ENCODE measurements around the gene FKBP5. TPM values are rescaled to one million over a fixed set of nuclear protein-coding genes. Genes with fewer than 3 reads are reported as not detected.
A peak's percentile ranks its signal among the peaks of the same experiment; 100 is the strongest.

The FKBP5 gene
- total RNA-seq, 1 donor from 2014 or later = 4.6 TPM

DNA sequence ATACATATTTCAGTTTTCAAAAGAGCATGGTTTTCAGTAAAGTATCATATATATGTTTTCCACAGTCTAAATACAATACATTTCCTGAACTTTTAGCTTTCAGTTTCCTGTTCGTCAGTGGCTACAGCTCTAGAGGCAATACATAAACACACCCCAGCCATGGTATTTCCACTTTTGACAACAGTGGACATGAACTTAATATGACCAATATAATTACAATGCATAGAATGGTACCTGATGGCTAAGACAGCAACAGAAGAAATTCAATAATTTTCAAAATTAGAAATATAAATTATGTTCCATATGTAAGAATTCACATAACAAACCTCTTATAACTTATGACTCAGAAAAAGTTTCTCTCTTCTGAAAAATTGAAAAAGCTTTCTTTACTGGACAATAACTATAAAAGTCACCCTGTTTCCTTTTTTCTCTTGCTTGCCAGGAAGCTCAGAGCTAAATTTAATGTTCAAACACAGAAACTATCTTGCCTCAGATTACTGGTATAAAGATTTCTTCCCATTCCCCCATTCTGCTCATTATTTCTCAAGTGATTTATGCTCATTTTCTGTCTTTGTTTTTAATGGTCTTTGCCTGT lies 19.2 kb downstream of the FKBP5 start:
- no peak overlapping the region for H3K4me3 Mint-ChIP-seq (ENCODE audit: unreplicated experiment)
- Histone ChIP-seq H3K9ac (ENCODE audit: low read length) (peak overlapping the region; percentile 56), H4K20me1 (ENCODE audit: insufficient read depth, low read length) (no peaks in the 10 kb centered on the region), H2AFZ (ENCODE audit: low read depth, low read length) (peak overlapping the region; percentile 6), H3K4me3 (ENCODE audit: insufficient read depth, low read depth, low read length) (peak overlapping the region; percentile 27), H3K4me1 (ENCODE audit: insufficient read depth, low read length) (peaks cover 25% of the 10 kb centered on the region), H3K79me2 (ENCODE audit: insufficient read depth, low read length) (peaks cover 2% of the 10 kb centered on the region), H3K4me2 (ENCODE audit: low read length) (peak overlapping the region; percentile 77), H3K36me3 (ENCODE audit: insufficient read depth, low read length) (no peaks in the 10 kb centered on the region), H3K9me3 (ENCODE audit: insufficient read depth, low read depth, low read length) (no peaks in the 10 kb centered on the region), H3K27me3 (ENCODE audit: insufficient read depth, low read length) (no peaks in the 10 kb centered on the region), H3K27ac (ENCODE audit: low read depth, low read length) (peak overlapping the region; percentile 61)
- FAIRE-seq (no peak), DNase-seq (ENCODE audit: low read depth) (no peak)
- no peaks in the 10 kb centered on the region for H3K9me3 Mint-ChIP-seq (ENCODE audit: unreplicated experiment)
- peaks cover 10% of the 10 kb centered on the region for H3K4me1 Mint-ChIP-seq (ENCODE audit: low read depth, unreplicated experiment)
- TF ChIP-seq, protein P1, sequence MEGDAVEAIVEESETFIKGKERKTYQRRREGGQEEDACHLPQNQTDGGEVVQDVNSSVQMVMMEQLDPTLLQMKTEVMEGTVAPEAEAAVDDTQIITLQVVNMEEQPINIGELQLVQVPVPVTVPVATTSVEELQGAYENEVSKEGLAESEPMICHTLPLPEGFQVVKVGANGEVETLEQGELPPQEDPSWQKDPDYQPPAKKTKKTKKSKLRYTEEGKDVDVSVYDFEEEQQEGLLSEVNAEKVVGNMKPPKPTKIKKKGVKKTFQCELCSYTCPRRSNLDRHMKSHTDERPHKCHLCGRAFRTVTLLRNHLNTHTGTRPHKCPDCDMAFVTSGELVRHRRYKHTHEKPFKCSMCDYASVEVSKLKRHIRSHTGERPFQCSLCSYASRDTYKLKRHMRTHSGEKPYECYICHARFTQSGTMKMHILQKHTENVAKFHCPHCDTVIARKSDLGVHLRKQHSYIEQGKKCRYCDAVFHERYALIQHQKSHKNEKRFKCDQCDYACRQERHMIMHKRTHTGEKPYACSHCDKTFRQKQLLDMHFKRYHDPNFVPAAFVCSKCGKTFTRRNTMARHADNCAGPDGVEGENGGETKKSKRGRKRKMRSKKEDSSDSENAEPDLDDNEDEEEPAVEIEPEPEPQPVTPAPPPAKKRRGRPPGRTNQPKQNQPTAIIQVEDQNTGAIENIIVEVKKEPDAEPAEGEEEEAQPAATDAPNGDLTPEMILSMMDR (IDR thresholded peaks at IDR 0.05; ENCODE audit: insufficient read depth, low read depth, low read length) = no peak
- TF ChIP-seq EZH2 (IDR thresholded peaks at IDR 0.05; ENCODE audit: insufficient read depth, low read length) = no peak
- no peaks in the 10 kb centered on the region for H3K27me3 Mint-ChIP-seq (ENCODE audit: low read depth, unreplicated experiment)
- H3K36me3 Mint-ChIP-seq (ENCODE audit: low read depth, unreplicated experiment) = no peaks in the 10 kb centered on the region
- peak overlapping the region; percentile 86 for H3K27ac Mint-ChIP-seq (ENCODE audit: unreplicated experiment)

DNA sequence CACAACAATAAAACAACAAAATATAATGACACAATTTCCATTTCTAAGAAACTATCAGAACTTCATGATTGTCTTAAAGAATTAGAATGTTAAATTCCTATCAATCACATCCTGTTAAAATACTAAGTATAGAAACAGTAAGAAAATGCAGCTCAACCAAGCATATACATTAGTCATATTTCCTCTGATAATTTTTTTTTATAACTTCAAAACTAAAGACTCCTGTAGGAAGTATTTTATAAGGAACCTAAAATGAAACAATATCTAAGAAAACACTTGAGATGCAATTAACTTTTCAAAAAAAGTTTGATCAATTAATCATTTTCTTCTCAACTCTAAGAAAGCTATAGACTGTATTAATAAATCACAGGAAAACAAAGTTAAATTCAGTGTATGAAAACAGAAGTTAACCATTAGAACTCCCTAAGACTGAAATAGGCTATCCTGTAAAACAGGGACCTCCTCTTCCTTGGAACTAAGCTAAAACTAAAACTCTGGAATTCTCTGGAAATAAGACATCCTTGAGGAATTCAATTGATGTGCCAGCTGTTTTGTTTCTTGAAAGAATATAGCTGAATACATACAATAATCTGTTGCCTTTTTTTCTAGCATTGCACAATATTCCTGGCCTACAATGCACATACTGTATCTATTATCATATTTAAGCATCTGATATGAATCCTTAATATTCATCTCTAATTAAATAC lies 19.8 kb downstream of the FKBP5 start:
- H2AFZ ChIP-seq (ENCODE audit: low read depth, low read length) = peak overlapping the region; percentile 6
- H3K9me3 Mint-ChIP-seq (ENCODE audit: unreplicated experiment) = no peaks in the 10 kb centered on the region
- H4K20me1 ChIP-seq (ENCODE audit: insufficient read depth, low read length) = no peaks in the 10 kb centered on the region
- DNase-seq (ENCODE audit: low read depth) (no peak), FAIRE-seq (peak; percentile 20)
- H3K27ac ChIP-seq (ENCODE audit: low read depth, low read length) = peak overlapping the region; percentile 61
- no peak overlapping the region for H3K4me3 Mint-ChIP-seq (ENCODE audit: unreplicated experiment)
- H3K27ac Mint-ChIP-seq (ENCODE audit: unreplicated experiment) = peak overlapping the region; percentile 86
- no peaks in the 10 kb centered on the region for H3K36me3 Mint-ChIP-seq (ENCODE audit: low read depth, unreplicated experiment)
- peak overlapping the region; percentile 56 for H3K9ac ChIP-seq (ENCODE audit: low read length)
- H3K36me3 ChIP-seq (ENCODE audit: insufficient read depth, low read length) = no peaks in the 10 kb centered on the region
- H3K27me3 Mint-ChIP-seq (ENCODE audit: low read depth, unreplicated experiment) = no peaks in the 10 kb centered on the region
- H3K27me3 ChIP-seq (ENCODE audit: insufficient read depth, low read length) = no peaks in the 10 kb centered on the region
- H3K4me1 ChIP-seq (ENCODE audit: insufficient read depth, low read length) = peaks cover 31% of the 10 kb centered on the region
- peaks cover 10% of the 10 kb centered on the region for H3K4me1 Mint-ChIP-seq (ENCODE audit: low read depth, unreplicated experiment)
- no peak for TF ChIP-seq EZH2 (IDR thresholded peaks at IDR 0.05; ENCODE audit: insufficient read depth, low read length)
- TF ChIP-seq, protein P1 (IDR thresholded peaks at IDR 0.05; ENCODE audit: insufficient read depth, low read depth, low read length) = no peak
- H3K79me2 ChIP-seq (ENCODE audit: insufficient read depth, low read length) = peaks cover 3% of the 10 kb centered on the region
- peak overlapping the region; percentile 77 for H3K4me2 ChIP-seq (ENCODE audit: low read length)
- peak overlapping the region; percentile 27 for H3K4me3 ChIP-seq (ENCODE audit: insufficient read depth, low read depth, low read length)
- no peaks in the 10 kb centered on the region for H3K9me3 ChIP-seq (ENCODE audit: insufficient read depth, low read depth, low read length)

- TF ChIP-seq EZH2 (IDR thresholded peaks at IDR 0.05; ENCODE audit: insufficient read depth, low read length) = no peak
- TF ChIP-seq, protein P1 (IDR thresholded peaks at IDR 0.05; ENCODE audit: insufficient read depth, low read depth, low read length) = no peak
- H3K4me1 ChIP-seq (ENCODE audit: insufficient read depth, low read length) = peaks cover 39% of the 10 kb centered on the region
- no peak for FAIRE-seq
- peak overlapping the region; percentile 61 for H3K27ac ChIP-seq (ENCODE audit: low read depth, low read length)
- H3K4me1 Mint-ChIP-seq (ENCODE audit: low read depth, unreplicated experiment) = peaks cover 10% of the 10 kb centered on the region
- H3K4me3 ChIP-seq (ENCODE audit: insufficient read depth, low read depth, low read length) = peak overlapping the region; percentile 29
- DNase-seq (ENCODE audit: low read depth) = no peak
- H3K79me2 ChIP-seq (ENCODE audit: insufficient read depth, low read length) = peaks cover 3% of the 10 kb centered on the region
- no peaks in the 10 kb centered on the region for H3K27me3 Mint-ChIP-seq (ENCODE audit: low read depth, unreplicated experiment)
- peak overlapping the region; percentile 55 for H3K9ac ChIP-seq (ENCODE audit: low read length)
- no peaks in the 10 kb centered on the region for H3K36me3 Mint-ChIP-seq (ENCODE audit: low read depth, unreplicated experiment)
- H3K27ac Mint-ChIP-seq (ENCODE audit: unreplicated experiment) = peak overlapping the region; percentile 26
- peak overlapping the region; percentile 28 for H2AFZ ChIP-seq (ENCODE audit: low read depth, low read length)
- no peaks in the 10 kb centered on the region for H3K9me3 Mint-ChIP-seq (ENCODE audit: unreplicated experiment)
- no peaks in the 10 kb centered on the region for H3K36me3 ChIP-seq (ENCODE audit: insufficient read depth, low read length)
- H4K20me1 ChIP-seq (ENCODE audit: insufficient read depth, low read length) = no peaks in the 10 kb centered on the region
- no peak overlapping the region for H3K4me3 Mint-ChIP-seq (ENCODE audit: unreplicated experiment)
- H3K9me3 ChIP-seq (ENCODE audit: insufficient read depth, low read depth, low read length) = no peaks in the 10 kb centered on the region
- no peaks in the 10 kb centered on the region for H3K27me3 ChIP-seq (ENCODE audit: insufficient read depth, low read length)
- peak overlapping the region; percentile 42 for H3K4me2 ChIP-seq (ENCODE audit: low read length)
These were observed 20.6 kb downstream of the FKBP5 start for GRCh38 chr6:35668096-35668495.

Measured in astrocyte (in vitro differentiated cells and primary cell).